HG03066 (cell line): ENCODE data around the gene ACOT9.
"Not testable (repeated sequence)": the region's sequence is repeated elsewhere in the genome, so short reads cannot be mapped to it uniquely, and the experiment has no call there.

ENCODE experiments used
- ATAC-seq: cut with Tn5 transposase; IDR thresholded peaks from one replicate; pipeline ENCODE4 v1.9.1; 2021; ENCODE audit warnings: low read depth; ENCODE audit not compliant: unreplicated experiment

The ACOT9 gene, protein sequence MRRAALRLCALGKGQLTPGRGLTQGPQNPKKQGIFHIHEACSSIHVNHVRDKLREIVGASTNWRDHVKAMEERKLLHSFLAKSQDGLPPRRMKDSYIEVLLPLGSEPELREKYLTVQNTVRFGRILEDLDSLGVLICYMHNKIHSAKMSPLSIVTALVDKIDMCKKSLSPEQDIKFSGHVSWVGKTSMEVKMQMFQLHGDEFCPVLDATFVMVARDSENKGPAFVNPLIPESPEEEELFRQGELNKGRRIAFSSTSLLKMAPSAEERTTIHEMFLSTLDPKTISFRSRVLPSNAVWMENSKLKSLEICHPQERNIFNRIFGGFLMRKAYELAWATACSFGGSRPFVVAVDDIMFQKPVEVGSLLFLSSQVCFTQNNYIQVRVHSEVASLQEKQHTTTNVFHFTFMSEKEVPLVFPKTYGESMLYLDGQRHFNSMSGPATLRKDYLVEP

DNA sequence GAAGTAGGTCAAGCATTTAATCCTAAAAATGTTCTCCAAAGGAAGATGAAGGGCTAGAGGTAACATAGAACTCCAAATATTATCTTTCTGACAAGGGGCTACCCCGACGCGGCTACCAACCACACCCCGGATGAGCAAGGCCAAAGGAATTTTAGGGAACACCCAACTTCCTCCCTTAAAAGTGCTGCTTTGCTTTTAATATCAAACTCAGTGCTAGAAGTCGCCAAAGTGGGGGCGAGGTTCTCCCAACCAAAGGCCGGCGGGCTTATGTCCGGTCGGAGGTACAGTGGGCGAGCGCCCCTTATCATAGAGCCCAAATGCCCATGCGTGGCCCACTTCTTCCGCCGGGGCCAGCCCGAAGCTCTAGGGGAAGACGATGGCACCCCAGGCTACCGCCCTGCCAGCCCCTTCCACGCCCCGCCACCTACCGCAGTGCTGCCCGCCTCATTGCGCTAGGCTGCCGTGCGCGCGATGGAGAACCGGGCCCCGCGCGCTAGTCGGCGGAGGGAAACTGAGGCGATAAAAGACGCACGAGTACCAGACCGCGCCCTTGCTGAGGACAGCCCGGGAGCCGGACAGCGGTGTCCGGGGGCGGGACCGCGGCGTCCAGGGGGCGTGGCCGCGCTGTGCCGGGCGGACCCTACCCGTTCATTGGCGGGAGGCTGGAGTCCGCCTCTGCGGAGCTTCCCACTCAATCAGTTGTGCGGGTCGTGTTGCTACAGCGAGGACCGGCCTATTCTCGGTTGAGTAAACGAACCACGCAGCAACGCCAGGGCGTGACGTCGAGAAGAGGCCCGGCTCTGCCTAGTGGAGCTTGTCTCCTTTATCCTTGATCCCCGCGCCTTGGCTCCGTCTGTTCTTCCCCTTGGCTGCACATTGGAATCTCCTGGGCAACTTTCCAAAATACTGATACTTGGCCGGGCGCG, at the start of gene ACOT9:
TSS of gene ACOT9 (minus strand) at position 580 of the 926 bp plus-strand sequence. CDS start at position 448, 132 bp downstream.
- peak; percentile 96 for ATAC-seq

DNA sequence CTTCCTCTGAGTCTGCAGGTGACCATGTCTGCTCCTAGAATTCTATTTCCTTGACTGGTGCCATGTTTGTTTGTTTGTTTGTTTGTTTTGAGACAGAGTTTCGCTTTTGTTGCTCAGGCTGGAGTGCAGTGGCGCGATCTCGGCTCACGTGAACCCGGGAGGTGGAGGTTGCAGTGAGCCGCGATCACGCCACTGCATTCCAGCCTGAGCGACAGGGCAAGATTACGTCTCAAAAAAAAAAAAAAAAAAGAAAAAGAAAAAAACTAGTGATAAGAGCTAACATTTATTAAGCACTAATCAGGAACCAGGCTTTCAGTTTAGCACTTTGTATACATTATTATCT, 47.0 kb upstream of the ACOT9 start:
- no peak for ATAC-seq

DNA sequence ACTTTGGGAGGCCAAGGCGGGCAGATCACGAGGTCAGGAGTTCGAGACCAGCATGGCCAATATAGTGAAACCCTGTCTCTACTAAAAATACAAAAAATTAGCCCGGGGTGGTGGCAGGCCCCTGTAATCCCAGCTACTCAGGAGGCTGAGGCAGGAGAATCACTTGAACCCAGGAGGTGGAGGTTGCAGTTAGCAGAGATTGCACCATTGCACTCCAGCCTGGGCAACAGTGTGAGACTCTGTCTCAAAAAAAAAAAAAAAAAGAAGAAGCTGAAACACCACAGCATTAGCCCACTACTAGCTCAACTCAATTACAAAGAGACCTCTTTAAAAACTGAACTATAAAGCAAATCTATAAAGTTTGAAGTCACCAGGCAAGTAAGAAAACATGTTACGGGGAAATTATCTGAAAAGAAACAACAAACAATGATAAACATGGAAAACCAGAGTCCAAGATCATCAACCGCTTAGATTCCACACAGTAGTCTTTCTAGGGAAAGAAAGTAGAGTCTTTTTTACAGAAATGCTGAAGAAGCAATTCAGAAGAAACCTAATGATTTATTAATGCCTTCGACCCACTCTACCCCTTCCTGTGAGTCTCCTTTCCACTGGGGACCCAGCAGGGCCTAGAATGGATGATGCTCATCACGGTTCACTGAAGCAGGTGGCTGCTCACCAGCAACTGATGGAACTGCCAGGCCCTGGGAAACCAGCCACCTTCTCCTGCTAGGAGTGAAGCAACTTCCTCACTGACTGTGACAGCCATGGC, 46.5 kb upstream of the ACOT9 start:
- ATAC-seq, result no peak

DNA sequence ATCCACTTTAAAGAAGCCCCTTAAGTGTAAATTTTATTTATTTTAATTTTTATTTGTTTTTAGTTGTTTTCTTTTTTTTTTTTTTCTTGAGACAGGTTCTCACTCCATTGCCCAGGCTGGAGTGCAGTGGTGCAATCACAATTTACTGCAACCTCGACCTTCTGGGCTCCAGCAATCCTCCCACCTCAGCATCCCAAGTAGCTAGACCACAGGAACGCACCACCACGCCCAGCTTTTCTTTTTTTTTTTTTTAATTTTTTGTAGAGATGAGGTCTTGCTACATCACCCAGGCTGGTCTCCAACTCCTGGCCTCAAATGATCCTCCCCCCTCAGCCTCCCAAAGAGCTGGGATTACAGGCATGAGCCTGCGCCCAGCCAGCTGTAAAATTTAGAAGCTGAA, 45.9 kb upstream of the ACOT9 start:
- ATAC-seq, result no peak

DNA sequence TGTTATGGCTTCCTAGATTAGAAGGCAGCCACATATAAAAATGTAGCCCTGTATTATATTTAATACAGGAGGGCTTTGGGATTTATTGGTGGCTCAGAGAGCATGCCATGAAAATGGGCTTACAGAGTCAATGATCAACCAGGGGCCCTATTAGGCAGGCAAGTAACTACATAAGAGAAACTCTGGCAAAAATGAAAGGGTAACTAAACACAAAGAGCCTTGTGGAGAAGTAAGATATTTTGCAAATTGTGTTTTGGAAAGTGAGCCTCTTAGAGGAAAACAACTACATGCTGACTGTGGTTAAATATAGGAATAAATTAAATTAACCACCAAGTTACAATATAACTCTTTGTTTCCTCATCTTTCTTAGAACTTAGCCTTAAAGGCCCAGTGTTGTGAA, 45.4 kb upstream of the ACOT9 start:
- ATAC-seq, result no peak

DNA sequence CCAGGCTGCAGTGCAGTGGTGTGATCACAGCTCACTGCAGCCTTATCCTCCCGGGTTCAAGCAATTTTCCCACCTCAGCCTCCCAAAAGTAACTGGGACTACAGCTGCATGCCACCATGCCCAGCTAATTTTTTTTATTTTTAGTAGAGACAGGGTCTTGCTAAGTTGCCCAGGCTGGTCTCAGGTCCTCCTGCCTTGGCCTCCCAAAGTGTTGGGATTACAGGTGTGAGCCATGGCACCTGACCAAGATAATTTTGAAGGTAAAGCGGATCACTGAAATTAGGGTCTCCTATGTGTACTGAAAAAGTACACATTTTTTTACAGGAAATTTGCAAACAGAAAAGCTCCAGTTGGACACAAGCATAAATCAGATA, 44.7 kb upstream of the ACOT9 start:
- no peak for ATAC-seq

DNA sequence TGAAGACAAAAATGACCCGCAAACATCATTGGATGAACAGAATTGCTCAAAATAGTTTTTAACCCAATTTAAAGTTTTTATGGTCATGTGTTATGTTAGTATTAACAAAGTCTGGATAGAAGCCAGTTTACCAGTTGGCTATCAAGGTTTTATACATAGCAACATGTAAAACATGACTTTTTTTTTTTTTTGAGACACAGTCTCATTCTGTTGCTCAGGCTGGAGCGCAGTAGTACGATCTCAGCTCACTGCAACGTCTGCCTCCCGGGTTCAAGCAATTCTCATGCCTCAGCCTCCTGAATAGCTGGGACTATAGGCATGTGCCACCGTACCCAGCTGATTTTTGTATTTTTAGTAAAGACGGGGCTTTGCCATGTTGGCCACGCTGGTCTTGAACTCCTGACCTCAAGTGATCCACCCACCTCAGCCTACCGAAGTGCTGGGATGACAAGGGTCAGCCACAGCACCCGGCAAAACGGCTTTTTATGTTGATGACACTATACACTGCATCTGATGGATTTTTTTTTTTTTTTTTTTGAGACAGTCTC, 43.3 kb upstream of the ACOT9 start:
- no peak for ATAC-seq

DNA sequence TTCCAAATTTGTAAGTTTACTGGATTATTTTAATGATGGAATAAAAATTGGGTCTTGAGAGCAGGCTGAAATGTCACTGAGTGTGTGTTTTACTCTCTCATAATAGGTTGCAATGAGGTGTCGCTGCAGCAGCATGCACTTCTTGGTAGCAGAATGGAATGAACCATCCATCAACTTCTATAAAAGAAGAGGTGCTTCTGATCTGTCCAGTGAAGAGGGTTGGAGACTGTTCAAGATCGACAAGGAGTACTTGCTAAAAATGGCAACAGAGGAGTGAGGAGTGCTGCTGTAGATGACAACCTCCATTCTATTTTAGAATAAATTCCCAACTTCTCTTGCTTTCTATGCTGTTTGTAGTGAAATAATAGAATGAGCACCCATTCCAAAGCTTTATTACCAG, 42.5 kb upstream of the ACOT9 start:
- no peak for ATAC-seq

DNA sequence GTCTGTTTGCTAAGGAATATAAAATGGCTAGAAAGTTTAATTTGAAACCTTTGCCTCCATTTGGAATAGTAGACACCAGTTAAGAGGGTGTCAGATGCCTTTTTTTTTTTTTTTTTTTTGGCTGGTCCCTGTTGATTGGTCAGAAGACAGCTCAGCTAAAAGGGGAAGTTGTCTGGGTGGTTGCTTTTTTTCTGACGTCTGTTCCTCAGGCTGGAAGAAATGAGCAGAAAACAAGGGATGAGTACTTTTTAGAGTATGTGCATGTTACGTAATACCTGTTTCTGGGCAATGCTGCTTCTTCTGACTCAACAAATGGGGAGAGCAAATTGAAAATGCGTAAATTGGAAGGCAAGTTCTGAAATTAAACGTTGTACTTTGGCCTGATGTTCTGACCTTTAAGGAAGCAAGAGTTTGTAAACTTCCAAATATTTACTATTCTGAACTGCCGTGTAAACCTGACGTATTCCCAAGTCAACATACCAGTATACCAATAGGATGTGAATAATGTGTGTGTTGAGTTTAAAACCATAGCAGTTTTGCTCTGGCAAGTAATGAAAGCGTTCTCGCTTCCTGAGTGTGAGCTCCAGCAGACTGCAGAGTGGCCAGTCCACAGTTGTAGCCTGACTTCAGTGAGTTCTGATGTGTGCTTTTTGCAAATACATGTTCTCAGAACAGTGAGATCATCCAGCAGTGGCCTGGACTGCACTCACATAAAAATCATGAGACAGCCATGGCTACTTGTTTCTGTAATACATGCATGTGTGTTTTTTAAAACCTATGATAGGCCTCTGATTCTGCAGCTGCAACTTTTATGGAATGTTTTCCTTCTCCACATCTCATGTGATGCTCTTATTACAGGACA, 41.6 kb upstream of the ACOT9 start:
- ATAC-seq, result no peak

DNA sequence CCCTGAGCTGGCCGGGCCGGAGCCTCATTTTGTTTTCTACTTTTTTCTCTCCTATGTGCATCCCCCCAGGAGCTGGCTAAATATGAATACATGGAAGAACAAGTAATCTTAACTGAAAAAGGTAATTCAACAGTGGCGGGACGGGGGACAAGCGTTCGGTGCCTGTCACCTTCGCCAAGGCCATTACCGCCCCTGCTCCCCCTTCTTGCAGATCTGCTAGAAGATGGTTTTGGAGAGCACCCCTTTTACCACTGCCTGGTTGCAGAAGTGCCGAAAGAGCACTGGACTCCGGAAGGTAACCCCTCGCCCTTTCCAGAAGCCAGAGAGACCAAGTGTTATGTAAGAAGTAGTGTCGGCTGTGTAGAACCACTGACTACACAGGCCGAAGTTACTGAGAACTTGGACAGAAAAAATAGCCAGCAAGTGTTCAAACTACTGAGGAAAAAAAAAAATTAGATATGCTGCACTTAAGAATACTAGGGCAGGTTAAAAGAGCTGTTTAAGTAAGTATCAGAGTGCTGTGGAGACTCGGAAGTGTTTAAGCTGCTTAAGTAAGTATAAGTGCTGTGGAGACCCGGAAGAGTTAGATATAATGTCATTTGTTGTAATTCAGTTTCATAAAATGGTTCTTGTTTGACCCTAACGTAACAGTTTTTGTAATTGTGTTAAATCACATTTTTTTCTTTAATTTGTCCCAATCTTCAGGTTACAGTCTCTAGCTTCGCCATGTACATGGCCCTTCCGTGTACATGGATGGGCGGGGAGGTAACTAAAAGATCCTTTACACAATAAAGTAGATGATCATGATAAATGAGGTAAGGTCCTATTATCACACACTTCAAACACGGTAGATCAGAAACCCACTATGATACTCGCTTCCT, 40.8 kb upstream of the ACOT9 start:
- ATAC-seq, result no peak

DNA sequence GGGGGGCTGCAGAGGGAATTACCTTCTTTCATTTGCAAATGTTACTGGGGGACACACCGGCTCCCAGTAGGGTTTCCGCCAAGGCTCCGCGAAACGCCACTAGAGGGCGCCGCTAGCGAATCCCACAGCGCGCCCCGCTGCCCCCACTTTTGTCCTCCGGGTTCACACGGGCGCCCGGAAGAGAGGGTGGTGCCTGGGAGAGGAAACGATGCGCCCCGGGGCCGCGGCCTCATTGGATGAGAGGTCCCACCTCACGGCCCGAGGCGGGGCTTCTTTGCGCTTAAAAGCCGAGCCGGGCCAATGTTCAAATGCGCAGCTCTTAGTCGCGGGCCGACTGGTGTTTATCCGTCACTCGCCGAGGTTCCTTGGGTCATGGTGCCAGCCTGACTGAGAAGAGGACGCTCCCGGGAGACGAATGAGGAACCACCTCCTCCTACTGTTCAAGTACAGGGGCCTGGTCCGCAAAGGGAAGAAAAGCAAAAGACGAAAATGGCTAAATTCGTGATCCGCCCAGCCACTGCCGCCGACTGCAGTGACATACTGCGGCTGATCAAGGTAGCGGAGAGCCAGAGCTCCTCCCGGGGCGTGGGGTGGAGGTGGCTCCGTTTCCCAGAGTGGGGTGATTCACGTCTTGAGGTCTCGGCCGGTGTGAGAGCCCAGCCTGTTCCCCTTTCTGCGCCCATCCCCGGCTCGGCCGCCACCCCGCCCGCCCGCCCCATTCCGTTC, 40.0 kb upstream of the ACOT9 start, which contains the start of gene SAT1:
TSS of gene SAT1 (plus strand) at position 311 of the 726 bp plus-strand sequence. CDS start at position 490, 179 bp downstream.
- peak; percentile 81 for ATAC-seq

DNA sequence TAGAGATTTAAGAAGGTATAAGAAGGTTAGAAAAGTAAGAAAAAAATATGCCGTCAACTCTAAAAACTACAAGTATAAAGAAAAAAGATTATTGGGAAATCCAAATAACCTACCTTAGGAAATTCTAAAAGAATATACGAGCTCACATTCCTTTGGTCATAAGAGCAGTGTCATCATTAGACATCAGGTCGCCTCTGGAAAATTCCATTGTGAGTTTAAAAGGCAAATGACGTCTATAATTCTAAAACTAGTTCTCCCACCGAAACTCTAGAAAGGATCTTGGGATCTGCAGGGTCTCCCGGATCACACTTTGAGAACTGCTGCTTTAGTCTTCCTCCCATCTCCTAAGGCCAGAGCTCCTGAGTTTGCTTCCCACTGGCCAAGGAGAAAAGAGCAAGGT, 39.4 kb upstream of the ACOT9 start:
- ATAC-seq, result no peak

DNA sequence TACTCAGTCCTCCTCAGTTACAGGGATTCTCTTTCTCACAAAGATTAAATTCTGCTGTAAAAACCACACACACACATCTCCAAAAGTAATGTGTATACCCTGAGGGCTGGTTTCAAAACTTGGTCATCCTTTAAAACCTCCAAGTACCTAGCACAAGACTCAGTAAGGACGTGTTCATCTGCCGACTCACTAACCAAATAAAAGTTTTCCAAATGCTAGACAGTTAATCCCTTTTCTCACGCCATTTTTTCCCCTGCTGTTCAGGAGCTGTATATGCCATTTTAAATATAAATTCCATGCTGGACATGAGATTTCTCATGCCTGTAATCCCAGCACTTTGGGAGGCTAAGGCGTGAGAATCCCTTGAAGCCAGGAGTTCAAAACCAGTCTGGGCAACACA, 35.9 kb upstream of the ACOT9 start:
- ATAC-seq, result no peak

DNA sequence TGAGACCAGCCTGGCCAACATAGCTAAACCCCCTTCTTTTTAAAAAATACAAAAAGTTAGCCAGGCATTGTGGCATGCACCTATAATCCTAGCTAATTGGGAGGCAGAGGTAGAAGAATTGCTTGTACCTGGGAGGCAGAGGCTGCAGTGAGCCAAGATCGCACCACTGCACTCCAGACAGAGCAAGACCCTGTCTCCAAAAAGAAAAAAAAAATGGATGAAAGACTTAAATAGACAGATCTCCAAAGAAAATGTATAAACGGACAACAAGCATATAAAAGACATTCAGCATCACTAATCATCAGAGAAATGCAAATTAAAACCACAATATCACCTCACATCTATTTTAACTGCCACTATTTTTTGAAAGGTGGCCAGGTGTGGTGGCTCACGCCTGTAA, 33.3 kb upstream of the ACOT9 start:
- no peak for ATAC-seq

DNA sequence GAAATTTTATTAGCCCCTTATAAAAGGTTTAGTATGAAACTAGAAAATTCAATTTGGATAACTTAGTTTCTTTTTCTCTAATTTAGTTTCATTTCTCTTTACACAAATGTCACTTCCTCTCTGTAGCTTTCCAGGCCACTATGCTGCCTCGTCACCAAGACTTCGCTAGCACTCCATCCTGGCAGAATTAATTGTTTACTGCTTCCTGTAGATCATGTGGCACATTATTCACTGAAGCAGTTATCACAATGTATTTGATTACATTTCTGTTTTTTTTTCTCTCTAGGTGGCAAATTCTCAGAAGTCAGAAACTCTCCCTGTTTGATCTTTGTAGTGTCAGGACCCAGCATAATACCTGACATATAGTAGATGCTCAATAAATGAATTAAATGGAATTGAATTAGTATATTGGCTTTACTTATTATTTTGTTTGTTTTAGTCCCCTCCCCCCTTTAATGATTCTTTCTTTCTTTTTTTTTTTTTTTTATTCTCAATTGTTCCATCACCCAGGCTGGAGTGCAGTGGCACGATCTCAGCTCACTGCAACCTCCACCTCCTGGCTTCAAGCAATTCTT, 30.6 kb upstream of the ACOT9 start:
- peak; percentile 79 for ATAC-seq

DNA sequence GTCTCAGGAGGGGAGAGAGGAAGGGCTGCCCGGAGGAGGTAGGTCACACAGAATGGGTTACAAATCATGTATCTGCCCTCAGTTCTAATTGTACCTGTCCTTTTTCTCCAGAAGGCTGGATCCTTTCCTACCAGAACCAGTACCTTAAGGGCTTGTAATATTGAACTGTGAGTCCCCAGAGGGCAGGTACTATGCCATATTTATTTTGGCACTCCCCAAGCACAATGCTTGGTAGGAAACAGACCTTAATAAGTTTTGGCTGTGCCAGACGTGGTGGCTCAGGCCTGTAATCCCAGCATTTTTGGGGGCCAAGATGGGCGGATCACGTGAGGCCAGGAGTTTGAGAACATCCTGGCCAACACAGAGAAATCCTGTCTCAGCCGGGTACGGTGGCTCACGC, 28.0 kb upstream of the ACOT9 start:
- not testable (repeated sequence) for ATAC-seq

DNA sequence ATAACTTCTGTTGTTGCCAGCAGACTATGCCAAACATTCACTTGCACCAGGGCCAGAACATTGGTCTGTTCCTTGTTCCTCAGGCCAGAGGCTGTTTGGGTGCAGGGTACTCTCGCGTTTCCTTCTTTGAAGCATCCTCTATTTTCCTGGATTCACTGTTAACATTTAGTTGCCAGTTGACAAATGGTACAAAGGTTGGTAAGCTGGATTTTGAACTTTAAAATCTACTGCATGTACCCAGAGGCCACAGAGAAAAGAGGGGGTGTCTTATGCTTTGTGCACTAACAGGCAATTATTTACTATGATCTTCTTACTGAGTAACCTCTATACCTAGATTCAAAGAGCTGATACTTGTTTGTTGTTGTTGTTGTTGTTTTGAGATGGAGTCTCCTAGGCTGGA, 27.1 kb upstream of the ACOT9 start:
- ATAC-seq, result no peak
